GM23338 (cell line): ENCODE data around the gene RNF112. TPM values are rescaled to one million over a fixed set of nuclear protein-coding genes. Genes with fewer than 3 reads are reported as not detected.

Experiments
- ATAC-seq: fragments of 200-7000 bp; cut with Tn5 transposase; 3 replicates; pipeline ENCODE4 v1.9.1; 2020
- DNase-seq: peaks from one replicate; pipeline ENCODE4 v3.0.0-alpha.2; 2015; ENCODE audit warnings: low spot score
- H2AFZ ChIP-seq: fragments of 200-600 bp; sonication (generic); 2 replicates; pipeline ENCODE4 v1.8.0; 2016; ENCODE audit warnings: antibody characterized with exemption, mild to moderate bottlenecking, moderate library complexity
- H3F3A ChIP-seq: fragments of 200-600 bp; sonication (generic); replicated peaks from 2 replicates; pipeline ENCODE4 v1.8.0; 2017; ENCODE audit warnings: antibody characterized with exemption, mixed run types, low read depth
- H3K27ac ChIP-seq: fragments of 200-600 bp; sonication (generic); 2 replicates; pipeline ENCODE4 v1.6.1; 2016; ENCODE audit warnings: low read depth
- H3K27me3 ChIP-seq: fragments of 200-600 bp; sonication (generic); 2 replicates; pipeline ENCODE4 v1.8.0; 2016; ENCODE audit warnings: mild to moderate bottlenecking, mixed run types, moderate library complexity; ENCODE audit not compliant: insufficient read depth
- H3K36me3 ChIP-seq: fragments of 200-600 bp; sonication (generic); 2 replicates; pipeline ENCODE4 v1.8.0; 2016; ENCODE audit warnings: mild to moderate bottlenecking; ENCODE audit not compliant: insufficient read depth
- H3K4me1 ChIP-seq: fragments of 200-600 bp; sonication (generic); 2 replicates; pipeline ENCODE4 v1.8.0; 2016; ENCODE audit warnings: mild to moderate bottlenecking, moderate library complexity; ENCODE audit not compliant: insufficient read depth
- H3K4me2 ChIP-seq: fragments of 200-600 bp; sonication (generic); 2 replicates; pipeline ENCODE4 v1.7.1; 2017; ENCODE audit warnings: mixed run types
- H3K4me3 ChIP-seq: fragments of 200-600 bp; sonication (generic); 2 replicates; pipeline ENCODE4 v1.6.1; 2016; ENCODE audit warnings: mixed run types
- H3K79me2 ChIP-seq: fragments of 200-600 bp; sonication (generic); replicated peaks from 2 replicates; pipeline ENCODE4 v1.8.0; 2017; ENCODE audit warnings: mild to moderate bottlenecking; ENCODE audit not compliant: insufficient read depth
- H3K9me2 ChIP-seq: fragments of 200-600 bp; sonication (generic); 2 replicates; pipeline ENCODE4 v1.8.0; 2017; ENCODE audit not compliant: insufficient read depth
- H4K20me1 ChIP-seq: fragments of 200-600 bp; sonication (generic); replicated peaks from 2 replicates; pipeline ENCODE4 v1.8.0; 2017; ENCODE audit warnings: mild to moderate bottlenecking; ENCODE audit not compliant: insufficient read depth
- H3K27ac Mint-ChIP-seq: 2 replicates; pipeline ENCODE4 v1.8.0; 2020; ENCODE audit warnings: inconsistent platforms, mild to moderate bottlenecking, moderate library complexity, mixed read lengths
- H3K27me3 Mint-ChIP-seq: 3 replicates; pipeline ENCODE4 v1.8.0; 2022; ENCODE audit warnings: low read depth, mild to moderate bottlenecking, moderate library complexity, mixed read lengths, inconsistent platforms; ENCODE audit not compliant: insufficient read depth, poor library complexity
- H3K36me3 Mint-ChIP-seq: 3 replicates; pipeline ENCODE4 v1.8.0; 2021; ENCODE audit warnings: low read depth, mild to moderate bottlenecking, inconsistent platforms, moderate library complexity, mixed read lengths
- H3K4me1 Mint-ChIP-seq: 3 replicates; pipeline ENCODE4 v1.8.0; 2020; ENCODE audit warnings: mild to moderate bottlenecking, inconsistent platforms, mixed read lengths
- H3K4me3 Mint-ChIP-seq: 3 replicates; pipeline ENCODE4 v1.8.0; 2021; ENCODE audit warnings: moderate library complexity, mild to moderate bottlenecking, inconsistent platforms, mixed read lengths
- H3K9me3 Mint-ChIP-seq: 3 replicates; pipeline ENCODE4 v1.8.0; 2020; ENCODE audit warnings: moderate library complexity, mild to moderate bottlenecking, inconsistent platforms, mixed read lengths
- CREB1 ChIP-seq: fragments of 250-450 bp; sonication (Bioruptor Pico); IDR thresholded peaks from 2 replicates; pipeline ENCODE4 v1.5.0; 2020; ENCODE audit warnings: low read depth, mild to moderate bottlenecking, moderate library complexity
- ETS1 ChIP-seq: IDR thresholded peaks from 2 replicates; pipeline ENCODE4 v1.6.1; 2016; ENCODE audit warnings: antibody characterized with exemption
- EZH2phosphoT487 ChIP-seq: fragments of 200-600 bp; sonication (generic); IDR thresholded peaks from one replicate; pipeline ENCODE4 v1.8.1; 2018; ENCODE audit warnings: antibody characterized with exemption; ENCODE audit not compliant: unreplicated experiment
- JUNB ChIP-seq: IDR thresholded peaks from one replicate; pipeline ENCODE4 v1.6.1; 2016; ENCODE audit warnings: antibody characterized with exemption; ENCODE audit not compliant: unreplicated experiment
- NANOG ChIP-seq: IDR thresholded peaks from 2 replicates; pipeline ENCODE4 v1.6.1; 2016; ENCODE audit warnings: antibody characterized with exemption, borderline replicate concordance
- POLR2AphosphoS5 ChIP-seq: IDR thresholded peaks from 2 replicates; pipeline ENCODE4 v1.6.1; 2016; ENCODE audit warnings: antibody characterized with exemption, low read depth
- REST ChIP-seq: IDR thresholded peaks from one replicate; pipeline ENCODE4 v1.6.1; 2018; ENCODE audit warnings: antibody characterized with exemption; ENCODE audit not compliant: unreplicated experiment
- STAT1 ChIP-seq: IDR thresholded peaks from one replicate; pipeline ENCODE4 v1.6.1; 2016; ENCODE audit warnings: antibody characterized with exemption; ENCODE audit not compliant: unreplicated experiment
- ZNF114 ChIP-seq: fragments of 250-450 bp; sonication (Bioruptor Pico); IDR thresholded peaks from 2 replicates; pipeline ENCODE4 v1.5.0; 2020; ENCODE audit warnings: mild to moderate bottlenecking, moderate library complexity
- ZNF331 ChIP-seq: fragments of 250-450 bp; sonication (Bioruptor Pico); IDR thresholded peaks from 2 replicates; pipeline ENCODE4 v1.5.0; 2020; ENCODE audit warnings: low read depth, mild to moderate bottlenecking, moderate library complexity
- ZNF462 ChIP-seq: fragments of 250-450 bp; sonication (Bioruptor Pico); IDR thresholded peaks from 2 replicates; pipeline ENCODE4 v1.5.0; 2020; ENCODE audit warnings: mild to moderate bottlenecking, moderate library complexity
- polyA plus RNA-seq: library from polyadenylated mRNA; unstranded; fragments of >200 nt; fragmentation: Nextera tagmentation; extraction: Ambion mirVana; gene quantifications from 2 replicates; pipeline ENCODE4 v1.2.1, GENCODE V29; 2016
- total RNA-seq: library from RNA; depleted of rRNA; stranded (reverse); fragments of >200 nt; shearing (Covaris generic); gene quantifications from 2 replicates; pipeline ENCODE4 v1.2.3, GENCODE V29; 2014
- TF ChIP-seq, protein P1 (sequence below), 2 experiments: fragments of 200-600 bp in 1 of 2; sonication (generic) in 1 of 2; conservative IDR thresholded peaks; 2 replicates each; pipeline versions ENCODE4 v1.5.1 to v1.6.1; 2016 to 2017; ENCODE audit warnings: antibody characterized with exemption in 2 of 2, low read depth in 2 of 2, mild to moderate bottlenecking in 2 of 2, moderate library complexity in 1 of 2

RNF112 gene
- total and polyA plus RNA-seq, 2 experiments from 2014 or later = 0.42 to 4.1 TPM

GRCh38 chr17:19408346-19408710, 2.7 kb upstream of the RNF112 start:
- Histone ChIP-seq H3K9me2 (0 out of 2 replicates have a peak, but pooled peaks cover 8% of the 10 kb centered on the region), H3K36me3 (no peaks in the 10 kb centered on the region), H3K27me3 (no peaks in the 10 kb centered on the region), H3K79me2 (no peaks in the 10 kb centered on the region), H3K27ac (no peak overlapping the region), H3F3A (no peaks in the 10 kb centered on the region), H3K4me2 (no peak overlapping the region), H2AFZ (no peak overlapping the region), H3K4me3 (no peak overlapping the region), H3K4me1 (peaks cover 15% of the 10 kb centered on the region), H4K20me1 (no peaks in the 10 kb centered on the region)
- H3K27me3 Mint-ChIP-seq = peaks cover 15% of the 10 kb centered on the region
- H3K4me3 Mint-ChIP-seq = no peak overlapping the region
- H3K36me3 Mint-ChIP-seq = no peaks in the 10 kb centered on the region
- H3K27ac Mint-ChIP-seq = no peak overlapping the region
- no peak for ATAC-seq
- TF ChIP-seq ETS1 = no peak
- TF ChIP-seq NANOG = no peak
- TF ChIP-seq CREB1 (CRISPR knock-in tag) = no peak
- no peak for TF ChIP-seq ZNF114 (CRISPR knock-in tag)
- TF ChIP-seq REST = no peak
- TF ChIP-seq ZNF462 (CRISPR knock-in tag) = no peak
- TF ChIP-seq STAT1 = no peak
- TF ChIP-seq JUNB = no peak
- TF ChIP-seq ZNF331 (CRISPR knock-in tag) = no peak
- no peak for TF ChIP-seq POLR2AphosphoS5
- TF ChIP-seq, protein P1, sequence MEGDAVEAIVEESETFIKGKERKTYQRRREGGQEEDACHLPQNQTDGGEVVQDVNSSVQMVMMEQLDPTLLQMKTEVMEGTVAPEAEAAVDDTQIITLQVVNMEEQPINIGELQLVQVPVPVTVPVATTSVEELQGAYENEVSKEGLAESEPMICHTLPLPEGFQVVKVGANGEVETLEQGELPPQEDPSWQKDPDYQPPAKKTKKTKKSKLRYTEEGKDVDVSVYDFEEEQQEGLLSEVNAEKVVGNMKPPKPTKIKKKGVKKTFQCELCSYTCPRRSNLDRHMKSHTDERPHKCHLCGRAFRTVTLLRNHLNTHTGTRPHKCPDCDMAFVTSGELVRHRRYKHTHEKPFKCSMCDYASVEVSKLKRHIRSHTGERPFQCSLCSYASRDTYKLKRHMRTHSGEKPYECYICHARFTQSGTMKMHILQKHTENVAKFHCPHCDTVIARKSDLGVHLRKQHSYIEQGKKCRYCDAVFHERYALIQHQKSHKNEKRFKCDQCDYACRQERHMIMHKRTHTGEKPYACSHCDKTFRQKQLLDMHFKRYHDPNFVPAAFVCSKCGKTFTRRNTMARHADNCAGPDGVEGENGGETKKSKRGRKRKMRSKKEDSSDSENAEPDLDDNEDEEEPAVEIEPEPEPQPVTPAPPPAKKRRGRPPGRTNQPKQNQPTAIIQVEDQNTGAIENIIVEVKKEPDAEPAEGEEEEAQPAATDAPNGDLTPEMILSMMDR (conservative IDR thresholded peaks at IDR 0.05; ENCODE audit: low read depth in 2 of 2) = no peak
- no peak for TF ChIP-seq EZH2phosphoT487
- H3K9me3 Mint-ChIP-seq = no peaks in the 10 kb centered on the region
- no peak for DNase-seq
- H3K4me1 Mint-ChIP-seq = peaks cover 17% of the 10 kb centered on the region
